Measurements from ENCODE around the gene CCDC32. TPM values are rescaled to one million over a fixed set of nuclear protein-coding genes. Genes with fewer than 3 reads are reported as not detected.
A peak's percentile ranks its signal among the peaks of the same experiment; 100 is the strongest.

The CCDC32 gene
- total RNA-seq, 4 donors from 2014 or later = 26.0 to 37.2 (median 33.4) TPM

- ATAC-seq (ENCODE audit: low FRiP score) (no peak), DNase-seq (ENCODE audit: low spot score) (no peak)
- TF ChIP-seq, protein P1, sequence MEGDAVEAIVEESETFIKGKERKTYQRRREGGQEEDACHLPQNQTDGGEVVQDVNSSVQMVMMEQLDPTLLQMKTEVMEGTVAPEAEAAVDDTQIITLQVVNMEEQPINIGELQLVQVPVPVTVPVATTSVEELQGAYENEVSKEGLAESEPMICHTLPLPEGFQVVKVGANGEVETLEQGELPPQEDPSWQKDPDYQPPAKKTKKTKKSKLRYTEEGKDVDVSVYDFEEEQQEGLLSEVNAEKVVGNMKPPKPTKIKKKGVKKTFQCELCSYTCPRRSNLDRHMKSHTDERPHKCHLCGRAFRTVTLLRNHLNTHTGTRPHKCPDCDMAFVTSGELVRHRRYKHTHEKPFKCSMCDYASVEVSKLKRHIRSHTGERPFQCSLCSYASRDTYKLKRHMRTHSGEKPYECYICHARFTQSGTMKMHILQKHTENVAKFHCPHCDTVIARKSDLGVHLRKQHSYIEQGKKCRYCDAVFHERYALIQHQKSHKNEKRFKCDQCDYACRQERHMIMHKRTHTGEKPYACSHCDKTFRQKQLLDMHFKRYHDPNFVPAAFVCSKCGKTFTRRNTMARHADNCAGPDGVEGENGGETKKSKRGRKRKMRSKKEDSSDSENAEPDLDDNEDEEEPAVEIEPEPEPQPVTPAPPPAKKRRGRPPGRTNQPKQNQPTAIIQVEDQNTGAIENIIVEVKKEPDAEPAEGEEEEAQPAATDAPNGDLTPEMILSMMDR (IDR thresholded peaks at IDR 0.05) = no peak
Measured at GRCh38 chr15:40513609-40514008, 51.2 kb downstream of the CCDC32 start.

GRCh38 chr15:40512440-40512839 is 52.4 kb downstream of the CCDC32 start:
- TF ChIP-seq, protein P1 (IDR thresholded peaks at IDR 0.05) = no peak
- ATAC-seq (ENCODE audit: low FRiP score) (no peak), DNase-seq (ENCODE audit: low spot score) (no peak)

DNA sequence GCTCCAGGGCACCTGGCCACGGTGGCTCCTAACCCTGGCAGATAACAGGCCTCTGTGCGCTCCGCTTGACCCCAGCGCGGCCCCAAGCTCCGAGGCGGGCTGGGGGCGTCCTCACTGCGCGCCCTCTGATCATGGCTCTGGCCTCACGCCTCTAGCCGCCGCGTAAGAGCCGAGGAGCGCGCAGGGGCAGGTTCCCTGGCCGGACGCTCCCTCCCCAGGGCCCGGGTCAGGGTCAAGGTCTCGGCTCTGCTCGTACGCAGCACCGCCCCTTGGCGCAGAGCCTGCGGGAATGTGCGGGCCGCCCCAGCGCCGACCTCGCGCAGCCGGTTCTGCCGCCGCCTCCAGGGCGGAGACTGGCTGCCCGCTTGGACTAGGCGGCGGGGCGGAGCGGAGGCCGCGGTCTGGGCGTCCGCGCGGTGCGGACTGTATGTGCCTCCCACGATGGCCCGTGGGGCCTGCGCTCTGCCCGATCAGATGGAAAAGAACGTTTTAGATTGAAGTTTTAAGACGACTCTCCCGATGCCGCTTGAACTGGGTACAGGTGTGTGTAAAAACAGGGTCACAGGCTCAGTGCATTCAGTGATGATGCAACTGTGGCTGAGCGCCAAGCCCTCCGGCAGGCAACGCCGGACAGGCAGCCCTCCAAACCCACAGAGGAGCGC is 53.2 kb downstream of the CCDC32 start:
- peak; percentile 77 for ATAC-seq (ENCODE audit: low FRiP score)
- DNase-seq (ENCODE audit: low spot score) = no peak
- TF ChIP-seq, protein P1 (IDR thresholded peaks at IDR 0.05) = no peak

- no peak for ATAC-seq (ENCODE audit: low FRiP score)
- no peak for DNase-seq (ENCODE audit: low spot score)
- TF ChIP-seq, protein P1 (IDR thresholded peaks at IDR 0.05) = no peak
Measured at GRCh38 chr15:40511093-40511471, 53.8 kb downstream of the CCDC32 start.

- ATAC-seq (ENCODE audit: low FRiP score) (no peak), DNase-seq (ENCODE audit: low spot score) (no peak)
- TF ChIP-seq, protein P1 (IDR thresholded peaks at IDR 0.05) = no peak
Measured at GRCh38 chr15:40510201-40510600, 54.6 kb downstream of the CCDC32 start.

DNA sequence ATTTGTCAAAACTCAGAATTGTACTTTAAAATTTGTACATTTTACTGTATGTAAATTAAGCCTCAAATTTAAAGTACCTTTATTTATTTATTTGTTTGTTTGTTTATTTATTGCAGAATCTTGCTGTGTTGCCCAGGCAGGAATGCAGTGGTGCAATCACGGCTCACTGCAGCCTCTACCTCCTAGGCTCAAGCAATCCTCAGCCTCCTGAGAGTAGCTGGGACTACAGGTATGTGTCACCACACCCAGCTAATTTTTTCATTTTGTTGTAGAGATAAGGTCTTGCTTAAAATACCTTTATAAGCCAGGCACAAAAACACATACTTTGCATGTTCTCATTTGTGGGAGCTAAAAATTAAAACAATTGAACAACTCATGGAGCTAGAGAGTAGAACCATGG is 56.6 kb downstream of the CCDC32 start:
- TF ChIP-seq, protein P1 (IDR thresholded peaks at IDR 0.05) = no peak
- no peak for ATAC-seq (ENCODE audit: low FRiP score)
- no peak for DNase-seq (ENCODE audit: low spot score)

DNA sequence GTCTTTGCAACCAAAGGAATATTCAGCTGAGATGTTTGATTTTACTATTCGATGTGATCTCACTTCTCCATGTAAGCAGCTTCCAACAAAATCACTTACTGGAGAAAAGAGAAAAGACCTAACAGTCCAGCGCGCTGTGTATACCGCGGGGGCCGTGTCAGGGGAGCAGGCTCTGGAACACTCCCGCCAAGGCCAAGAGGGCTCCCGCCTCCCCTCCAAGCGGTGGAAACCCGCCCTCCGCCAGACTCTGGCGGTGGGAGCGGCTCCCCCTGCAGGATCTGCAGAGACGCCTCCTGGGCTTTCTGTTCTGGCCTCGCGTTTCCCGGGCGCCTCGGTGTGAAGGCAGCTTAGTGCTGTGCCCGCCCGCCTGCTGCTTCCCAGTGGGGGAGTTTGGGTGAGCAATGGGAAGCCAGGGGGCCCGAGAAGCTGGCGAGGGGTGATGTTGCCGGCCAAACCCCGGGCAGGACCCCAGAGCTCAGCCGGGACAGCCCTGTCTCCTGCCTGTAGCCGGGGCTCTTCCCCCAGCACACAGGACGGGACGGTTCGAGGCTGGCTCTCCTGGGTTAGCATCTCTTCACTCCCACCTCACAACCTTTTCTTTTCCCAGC is 57.8 kb downstream of the CCDC32 start:
- TF ChIP-seq, protein P1 (IDR thresholded peaks at IDR 0.05) = no peak
- peak; percentile 51 for DNase-seq (ENCODE audit: low spot score)
- peak; percentile 95 for ATAC-seq (ENCODE audit: low FRiP score)

Data from omental fat pad (tissue), 4 donors.